HepG2 (cell line): Measurements from ENCODE around the gene NFATC4. TPM values are rescaled to one million over a fixed set of nuclear protein-coding genes. Genes with fewer than 3 reads are reported as not detected.
A peak's percentile ranks its signal among the peaks of the same experiment; 100 is the strongest.

Source experiments
- BCLAF1 ChIP-seq: fragments of 450-650 bp; IDR thresholded peaks from 2 replicates; pipeline ENCODE4 v1.6.1; 2017; ENCODE audit warnings: mild to moderate bottlenecking
- HDAC2 ChIP-seq: sonication (generic); formaldehyde crosslinking; IDR thresholded peaks from 2 replicates; pipeline ENCODE4 v1.4.0; 2020; ENCODE audit warnings: missing genetic modification reagents
- HMG20B ChIP-seq: conservative IDR thresholded peaks from 2 replicates; pipeline ENCODE4 v1.6.1; 2016; ENCODE audit warnings: missing genetic modification reagents, missing compliant biosample characterization
- MXD4 ChIP-seq: IDR thresholded peaks from 2 replicates; pipeline ENCODE4 v1.6.1; 2016; ENCODE audit warnings: mild to moderate bottlenecking, missing biosample characterization, missing genetic modification reagents
- PRDM15 ChIP-seq: sonication (generic); formaldehyde crosslinking; IDR thresholded peaks from 2 replicates; pipeline ENCODE4 v1.4.0; 2020; ENCODE audit warnings: missing genetic modification reagents
- RARA ChIP-seq: IDR thresholded peaks from 2 replicates; pipeline ENCODE4 v1.6.1; 2016; ENCODE audit warnings: missing genetic modification reagents, missing compliant biosample characterization
- RXRA ChIP-seq: sonication (generic); formaldehyde crosslinking; IDR thresholded peaks from 2 replicates; pipeline ENCODE4 v1.5.1; 2020; ENCODE audit warnings: missing genetic modification reagents
- SAP130 ChIP-seq: IDR thresholded peaks from 2 replicates; pipeline ENCODE4 v1.6.1; 2016; ENCODE audit warnings: low read depth
- SP2 ChIP-seq: sonication (generic); formaldehyde crosslinking; IDR thresholded peaks from 2 replicates; pipeline ENCODE4 v1.5.1; 2020; ENCODE audit warnings: mild to moderate bottlenecking, missing genetic modification reagents
- SSRP1 ChIP-seq: IDR thresholded peaks from 2 replicates; pipeline ENCODE4 v1.6.1; 2016; ENCODE audit warnings: control low read depth
- THRA ChIP-seq: sonication (generic); formaldehyde crosslinking; IDR thresholded peaks from 2 replicates; pipeline ENCODE4 v1.4.0; 2020; ENCODE audit warnings: missing genetic modification reagents, borderline replicate concordance
- ZBTB3 ChIP-seq: sonication (generic); formaldehyde crosslinking; IDR thresholded peaks from 2 replicates; pipeline ENCODE4 v1.4.0; 2020; ENCODE audit warnings: low read depth, mild to moderate bottlenecking, moderate library complexity, missing genetic modification reagents, borderline replicate concordance
- ZKSCAN1 ChIP-seq: fragments of 150-350 bp; IDR thresholded peaks from 2 replicates; pipeline ENCODE4 v1.6.1; 2014; ENCODE audit warnings: low read length
- ZNF44 ChIP-seq: sonication (generic); formaldehyde crosslinking; IDR thresholded peaks from 2 replicates; pipeline ENCODE4 v1.5.1; 2020; ENCODE audit warnings: mild to moderate bottlenecking, missing genetic modification reagents
- ZNF552 ChIP-seq: sonication (generic); formaldehyde crosslinking; IDR thresholded peaks from 2 replicates; pipeline ENCODE4 v1.9.0; 2022; ENCODE audit warnings: missing genetic modification reagents, mild to moderate bottlenecking, borderline replicate concordance
- ZNF780A ChIP-seq: sonication (generic); formaldehyde crosslinking; IDR thresholded peaks from 2 replicates; pipeline ENCODE4 v1.8.0; 2022; ENCODE audit warnings: mild to moderate bottlenecking, missing genetic modification reagents, moderate library complexity
- ZNF879 ChIP-seq: sonication (generic); formaldehyde crosslinking; IDR thresholded peaks from 2 replicates; pipeline ENCODE4 v1.8.1; 2023; ENCODE audit warnings: missing genetic modification reagents
- ZSCAN30 ChIP-seq: sonication (generic); formaldehyde crosslinking; IDR thresholded peaks from 2 replicates; pipeline ENCODE4 v1.5.0; 2020; ENCODE audit warnings: mild to moderate bottlenecking, missing genetic modification reagents
- polyA plus RNA-seq, 8 experiments: library from polyadenylated mRNA; depleted of rRNA in 3 of 8; stranded (reverse) in 7 of 8; unstranded in 1 of 8; fragments of >200 nt; fragmentation: Illumina TruSeq in 4 of 8; extraction: Trizol in 4 of 8; gene quantifications; 2 replicates each; pipeline versions ENCODE4 v1.2.1 to v1.2.3, GENCODE V29; 2011 to 2016; ENCODE audit warnings: low read depth in 4 of 8, missing spikeins in 1 of 8, mixed read lengths in 1 of 8; ENCODE audit not compliant: insufficient read depth in 1 of 8
- total RNA-seq, 5 experiments: library from RNA; depleted of rRNA; stranded (reverse); fragments of >200 nt; fragmentation: Illumina TruSeq; extraction: Trizol; gene quantifications; 2 replicates each; pipeline ENCODE4 v1.2.3, GENCODE V29; 2016; ENCODE audit warnings: low read depth in 1 of 5
- TF ChIP-seq, protein P1 (sequence below): sonication (generic); formaldehyde crosslinking; IDR thresholded peaks from 2 replicates; pipeline ENCODE4 v1.9.0; 2022; ENCODE audit warnings: missing genetic modification reagents, mild to moderate bottlenecking, borderline replicate concordance
- TF ChIP-seq, protein P2 (sequence below): sonication (generic); formaldehyde crosslinking; IDR thresholded peaks from 2 replicates; pipeline ENCODE4 v1.4.0; 2020; ENCODE audit warnings: missing genetic modification reagents; ENCODE audit errors: not compliant biosample characterization

The NFATC4 gene
- total and polyA plus RNA-seq, 2 of the 13 experiments (the other 11 are each of a cell fraction or from before 2014, with no cell fraction given): 0.04 to 0.15 TPM

- peak; percentile 70 for TF ChIP-seq HDAC2 (CRISPR knock-in tag)
- no peak; the same call in 1 of the 2 replicates for TF ChIP-seq THRA (CRISPR knock-in tag)
- TF ChIP-seq, protein P1, sequence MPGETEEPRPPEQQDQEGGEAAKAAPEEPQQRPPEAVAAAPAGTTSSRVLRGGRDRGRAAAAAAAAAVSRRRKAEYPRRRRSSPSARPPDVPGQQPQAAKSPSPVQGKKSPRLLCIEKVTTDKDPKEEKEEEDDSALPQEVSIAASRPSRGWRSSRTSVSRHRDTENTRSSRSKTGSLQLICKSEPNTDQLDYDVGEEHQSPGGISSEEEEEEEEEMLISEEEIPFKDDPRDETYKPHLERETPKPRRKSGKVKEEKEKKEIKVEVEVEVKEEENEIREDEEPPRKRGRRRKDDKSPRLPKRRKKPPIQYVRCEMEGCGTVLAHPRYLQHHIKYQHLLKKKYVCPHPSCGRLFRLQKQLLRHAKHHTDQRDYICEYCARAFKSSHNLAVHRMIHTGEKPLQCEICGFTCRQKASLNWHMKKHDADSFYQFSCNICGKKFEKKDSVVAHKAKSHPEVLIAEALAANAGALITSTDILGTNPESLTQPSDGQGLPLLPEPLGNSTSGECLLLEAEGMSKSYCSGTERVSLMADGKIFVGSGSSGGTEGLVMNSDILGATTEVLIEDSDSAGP (CRISPR knock-in tag): peak; percentile 95
- TF ChIP-seq SP2 (CRISPR knock-in tag): no peak; the same call in 1 of the 2 replicates
- peak; percentile 44 for TF ChIP-seq RXRA (CRISPR knock-in tag)
- TF ChIP-seq SAP130 (CRISPR knock-in tag): peak; percentile 71
- TF ChIP-seq PRDM15 (CRISPR knock-in tag): no peak
- no peak for TF ChIP-seq ZKSCAN1
- no peak; the same call in 1 of the 2 replicates for TF ChIP-seq ZNF44 (CRISPR knock-in tag)
- TF ChIP-seq BCLAF1: no peak
- peak; percentile 88 for TF ChIP-seq ZBTB3 (CRISPR knock-in tag)
- peak; percentile 46; the same call in 1 of the 2 replicates for TF ChIP-seq RARA (CRISPR knock-in tag)
- peak; percentile 53; the same call in 1 of the 2 replicates for TF ChIP-seq HMG20B (CRISPR knock-in tag)
- TF ChIP-seq ZNF879 (CRISPR knock-in tag): peak; percentile 89; the same call in 1 of the 2 replicates
- TF ChIP-seq ZSCAN30 (CRISPR knock-in tag): no peak
- peak; percentile 94 for TF ChIP-seq ZNF552 (CRISPR knock-in tag)
- no peak for TF ChIP-seq SSRP1
- TF ChIP-seq ZNF780A: peak; percentile 96
- TF ChIP-seq, protein P2, sequence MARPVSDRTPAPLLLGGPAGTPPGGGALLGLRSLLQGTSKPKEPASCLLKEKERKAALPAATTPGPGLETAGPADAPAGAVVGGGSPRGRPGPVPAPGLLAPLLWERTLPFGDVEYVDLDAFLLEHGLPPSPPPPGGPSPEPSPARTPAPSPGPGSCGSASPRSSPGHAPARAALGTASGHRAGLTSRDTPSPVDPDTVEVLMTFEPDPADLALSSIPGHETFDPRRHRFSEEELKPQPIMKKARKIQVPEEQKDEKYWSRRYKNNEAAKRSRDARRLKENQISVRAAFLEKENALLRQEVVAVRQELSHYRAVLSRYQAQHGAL (CRISPR knock-in tag): no peak
- peak; percentile 91; the same call in 1 of the 2 replicates for TF ChIP-seq MXD4
Measured at GRCh38 chr14:24332268-24332993, 35.6 kb upstream of the NFATC4 start (continued).
